C4-2B (cell line): ENCODE measurements around the gene PDE4B.

ENCODE experiments used
- ZFX ChIP-seq: fragments of 450-650 bp; IDR thresholded peaks from 2 replicates; pipeline ENCODE4 v1.6.1; 2017
- TF ChIP-seq, protein P1 (sequence below): fragments of 450-650 bp; conservative IDR thresholded peaks from 2 replicates; pipeline ENCODE4 v1.5.1; 2017; ENCODE audit warnings: mild to moderate bottlenecking

GRCh38 chr1:65998763-65999583, 206.3 kb downstream of the PDE4B start:
- TF ChIP-seq, protein P1, sequence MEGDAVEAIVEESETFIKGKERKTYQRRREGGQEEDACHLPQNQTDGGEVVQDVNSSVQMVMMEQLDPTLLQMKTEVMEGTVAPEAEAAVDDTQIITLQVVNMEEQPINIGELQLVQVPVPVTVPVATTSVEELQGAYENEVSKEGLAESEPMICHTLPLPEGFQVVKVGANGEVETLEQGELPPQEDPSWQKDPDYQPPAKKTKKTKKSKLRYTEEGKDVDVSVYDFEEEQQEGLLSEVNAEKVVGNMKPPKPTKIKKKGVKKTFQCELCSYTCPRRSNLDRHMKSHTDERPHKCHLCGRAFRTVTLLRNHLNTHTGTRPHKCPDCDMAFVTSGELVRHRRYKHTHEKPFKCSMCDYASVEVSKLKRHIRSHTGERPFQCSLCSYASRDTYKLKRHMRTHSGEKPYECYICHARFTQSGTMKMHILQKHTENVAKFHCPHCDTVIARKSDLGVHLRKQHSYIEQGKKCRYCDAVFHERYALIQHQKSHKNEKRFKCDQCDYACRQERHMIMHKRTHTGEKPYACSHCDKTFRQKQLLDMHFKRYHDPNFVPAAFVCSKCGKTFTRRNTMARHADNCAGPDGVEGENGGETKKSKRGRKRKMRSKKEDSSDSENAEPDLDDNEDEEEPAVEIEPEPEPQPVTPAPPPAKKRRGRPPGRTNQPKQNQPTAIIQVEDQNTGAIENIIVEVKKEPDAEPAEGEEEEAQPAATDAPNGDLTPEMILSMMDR, result no peak
- TF ChIP-seq ZFX, result no peak
